HEK293 (cell line): Measurements from ENCODE around the gene ITGB3.
A peak's percentile ranks its signal among the peaks of the same experiment; 100 is the strongest.

Source experiments
- CTCF ChIA-PET: fragments of 350-600 bp; formaldehyde crosslinking; extraction: SDS; loops from one replicate; lab custom pipeline; 2021; ENCODE audit warnings: antibody characterized with exemption; lab: Yijun Ruan, JAX
- POLR2A ChIA-PET: fragments of 300-600 bp; formaldehyde crosslinking; extraction: SDS; loops from one replicate; lab custom pipeline; 2020; ENCODE audit warnings: antibody characterized with exemption, inconsistent platforms; lab: Yijun Ruan, JAX
- H3K27ac ChIP-seq: fragments of 200-500 bp; sonication (Bioruptor generic); 2 replicates; pipeline ENCODE4 v1.5.1; 2014; ENCODE audit warnings: low read depth, low read length, control low read depth, inconsistent platforms; ENCODE audit errors: extremely low read depth
- H3K36me3 ChIP-seq, 2 experiments: fragments of 200-500 bp in 1 of 2; sonication (Bioruptor generic) in 1 of 2; 1 replicate in 1 of 2; 2 replicates in 1 of 2; pipeline ENCODE4 v1.5.1; 2014 to 2017; ENCODE audit warnings: inconsistent platforms in 2 of 2, low read length in 2 of 2; ENCODE audit not compliant: control insufficient read depth in 2 of 2, insufficient read depth in 1 of 2
- H3K4me1 ChIP-seq: fragments of 200-500 bp; sonication (Bioruptor generic); 2 replicates; pipeline ENCODE4 v1.5.1; 2014; ENCODE audit warnings: mild to moderate bottlenecking, low read length, inconsistent platforms; ENCODE audit not compliant: control insufficient read depth, insufficient read depth
- H3K4me3 ChIP-seq: 2 replicates; pipeline ENCODE4 v1.5.1; 2011; ENCODE audit warnings: low read depth, mild to moderate bottlenecking, control low read depth, low read length, moderate library complexity
- H3K9me3 ChIP-seq: fragments of 200-500 bp; sonication (Bioruptor generic); 2 replicates; pipeline ENCODE4 v1.5.1; 2014; ENCODE audit warnings: low read depth, low read length, inconsistent platforms; ENCODE audit not compliant: control insufficient read depth, insufficient read depth
- EGR2 ChIP-seq: fragments of 450-650 bp; formaldehyde crosslinking; IDR thresholded peaks from 2 replicates; pipeline ENCODE4 v1.5.1; 2016; ENCODE audit warnings: low read depth, missing biosample characterization, missing genetic modification characterization
- GFI1B ChIP-seq: fragments of 450-650 bp; formaldehyde crosslinking; IDR thresholded peaks from 2 replicates; pipeline ENCODE4 v1.5.1; 2016; ENCODE audit warnings: missing biosample characterization, missing genetic modification characterization
- GLIS1 ChIP-seq: fragments of 450-650 bp; formaldehyde crosslinking; IDR thresholded peaks from 2 replicates; pipeline ENCODE4 v1.5.1; 2016; ENCODE audit warnings: missing biosample characterization, missing genetic modification characterization
- ZBTB20 ChIP-seq: fragments of 450-650 bp; formaldehyde crosslinking; IDR thresholded peaks from 2 replicates; pipeline ENCODE4 v1.5.1; 2016; ENCODE audit warnings: missing biosample characterization, missing genetic modification characterization
- ZBTB21 ChIP-seq: fragments of 450-650 bp; formaldehyde crosslinking; IDR thresholded peaks from 2 replicates; pipeline ENCODE4 v1.5.1; 2017; ENCODE audit warnings: missing biosample characterization, missing genetic modification characterization
- ZFHX2 ChIP-seq: fragments of 450-650 bp; formaldehyde crosslinking; conservative IDR thresholded peaks from 2 replicates; pipeline ENCODE4 v1.5.1; 2016; ENCODE audit warnings: missing biosample characterization, missing genetic modification characterization
- ZNF184 ChIP-seq: fragments of 450-650 bp; IDR thresholded peaks from 2 replicates; pipeline ENCODE4 v1.5.1; 2018; ENCODE audit warnings: missing biosample characterization, mild to moderate bottlenecking, missing genetic modification characterization
- ZNF239 ChIP-seq: fragments of 450-650 bp; formaldehyde crosslinking; IDR thresholded peaks from 2 replicates; pipeline ENCODE4 v1.5.1; 2016; ENCODE audit warnings: missing biosample characterization, missing genetic modification characterization
- ZNF302 ChIP-seq: fragments of 450-650 bp; formaldehyde crosslinking; IDR thresholded peaks from 2 replicates; pipeline ENCODE4 v1.5.1; 2016; ENCODE audit warnings: missing biosample characterization, missing genetic modification characterization, low read depth
- ZNF394 ChIP-seq: fragments of 450-650 bp; formaldehyde crosslinking; IDR thresholded peaks from 2 replicates; pipeline ENCODE4 v1.5.1; 2016; ENCODE audit warnings: missing biosample characterization, missing genetic modification characterization, mild to moderate bottlenecking, moderate library complexity, borderline replicate concordance
- ZNF473 ChIP-seq: fragments of 450-650 bp; formaldehyde crosslinking; IDR thresholded peaks from 2 replicates; pipeline ENCODE4 v1.5.1; 2017; ENCODE audit warnings: missing biosample characterization, missing genetic modification characterization
- ZNF558 ChIP-seq: fragments of 450-650 bp; formaldehyde crosslinking; IDR thresholded peaks from 2 replicates; pipeline ENCODE4 v1.5.1; 2016; ENCODE audit warnings: missing biosample characterization, missing genetic modification characterization
- ZNF585B ChIP-seq: fragments of 450-650 bp; formaldehyde crosslinking; IDR thresholded peaks from 2 replicates; pipeline ENCODE4 v1.5.1; 2016; ENCODE audit warnings: missing biosample characterization, missing genetic modification characterization
- ZNF629 ChIP-seq: fragments of 450-650 bp; formaldehyde crosslinking; IDR thresholded peaks from 2 replicates; pipeline ENCODE4 v1.5.1; 2017; ENCODE audit warnings: missing biosample characterization, missing genetic modification characterization
- ZSCAN18 ChIP-seq: fragments of 450-650 bp; formaldehyde crosslinking; IDR thresholded peaks from 2 replicates; pipeline ENCODE4 v1.5.1; 2016; ENCODE audit warnings: missing biosample characterization, missing genetic modification characterization
- TF ChIP-seq, protein P1 (sequence below): fragments of 450-650 bp; formaldehyde crosslinking; conservative IDR thresholded peaks from 2 replicates; pipeline ENCODE4 v1.5.1; 2016; ENCODE audit warnings: low read depth, missing biosample characterization, missing genetic modification characterization

The ITGB3 gene

DNA sequence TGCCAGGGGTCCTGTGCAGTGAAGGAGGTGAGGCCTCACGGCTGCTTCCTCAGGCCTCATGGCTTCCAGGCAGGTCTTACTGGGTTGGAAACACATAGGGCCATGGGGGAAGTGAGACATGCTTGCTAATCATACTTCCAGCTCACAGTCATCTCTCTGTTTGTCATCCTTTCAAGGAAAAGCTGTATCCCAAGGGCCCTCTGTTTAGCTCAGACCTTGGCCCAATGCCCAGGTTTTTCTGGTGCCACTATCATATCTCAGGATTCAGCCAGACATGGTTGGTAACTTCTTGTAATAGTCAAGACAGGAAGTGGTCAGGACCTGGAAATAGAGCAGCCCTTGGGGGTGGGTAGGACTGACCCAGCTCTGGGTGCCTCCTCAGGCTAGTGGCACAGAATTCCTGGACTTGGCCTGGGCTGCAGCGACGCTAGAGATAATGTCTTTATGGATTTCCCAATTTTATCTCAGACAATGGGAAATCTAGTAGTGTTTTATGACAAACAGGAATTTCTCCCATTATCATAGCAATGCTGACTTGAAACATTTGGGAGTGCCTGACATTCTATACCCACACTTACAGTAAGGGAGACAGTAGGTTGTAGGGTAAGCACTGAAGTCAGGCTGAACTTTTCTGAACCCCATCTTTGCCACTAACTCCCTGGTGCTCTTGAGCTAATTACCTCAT lies 13.5 kb upstream of the ITGB3 start (continued):
- TF ChIP-seq ZNF184: peak; percentile 62; the same call in 1 of the 2 replicates
- no peak for TF ChIP-seq ZNF585B
- no peak for TF ChIP-seq ZNF558
- TF ChIP-seq GFI1B: no peak
- peak; percentile 26; the same call in 1 of the 2 replicates for TF ChIP-seq ZNF629
- TF ChIP-seq ZBTB21 (tag by site-specific recombination): no peak
- TF ChIP-seq, protein P1, sequence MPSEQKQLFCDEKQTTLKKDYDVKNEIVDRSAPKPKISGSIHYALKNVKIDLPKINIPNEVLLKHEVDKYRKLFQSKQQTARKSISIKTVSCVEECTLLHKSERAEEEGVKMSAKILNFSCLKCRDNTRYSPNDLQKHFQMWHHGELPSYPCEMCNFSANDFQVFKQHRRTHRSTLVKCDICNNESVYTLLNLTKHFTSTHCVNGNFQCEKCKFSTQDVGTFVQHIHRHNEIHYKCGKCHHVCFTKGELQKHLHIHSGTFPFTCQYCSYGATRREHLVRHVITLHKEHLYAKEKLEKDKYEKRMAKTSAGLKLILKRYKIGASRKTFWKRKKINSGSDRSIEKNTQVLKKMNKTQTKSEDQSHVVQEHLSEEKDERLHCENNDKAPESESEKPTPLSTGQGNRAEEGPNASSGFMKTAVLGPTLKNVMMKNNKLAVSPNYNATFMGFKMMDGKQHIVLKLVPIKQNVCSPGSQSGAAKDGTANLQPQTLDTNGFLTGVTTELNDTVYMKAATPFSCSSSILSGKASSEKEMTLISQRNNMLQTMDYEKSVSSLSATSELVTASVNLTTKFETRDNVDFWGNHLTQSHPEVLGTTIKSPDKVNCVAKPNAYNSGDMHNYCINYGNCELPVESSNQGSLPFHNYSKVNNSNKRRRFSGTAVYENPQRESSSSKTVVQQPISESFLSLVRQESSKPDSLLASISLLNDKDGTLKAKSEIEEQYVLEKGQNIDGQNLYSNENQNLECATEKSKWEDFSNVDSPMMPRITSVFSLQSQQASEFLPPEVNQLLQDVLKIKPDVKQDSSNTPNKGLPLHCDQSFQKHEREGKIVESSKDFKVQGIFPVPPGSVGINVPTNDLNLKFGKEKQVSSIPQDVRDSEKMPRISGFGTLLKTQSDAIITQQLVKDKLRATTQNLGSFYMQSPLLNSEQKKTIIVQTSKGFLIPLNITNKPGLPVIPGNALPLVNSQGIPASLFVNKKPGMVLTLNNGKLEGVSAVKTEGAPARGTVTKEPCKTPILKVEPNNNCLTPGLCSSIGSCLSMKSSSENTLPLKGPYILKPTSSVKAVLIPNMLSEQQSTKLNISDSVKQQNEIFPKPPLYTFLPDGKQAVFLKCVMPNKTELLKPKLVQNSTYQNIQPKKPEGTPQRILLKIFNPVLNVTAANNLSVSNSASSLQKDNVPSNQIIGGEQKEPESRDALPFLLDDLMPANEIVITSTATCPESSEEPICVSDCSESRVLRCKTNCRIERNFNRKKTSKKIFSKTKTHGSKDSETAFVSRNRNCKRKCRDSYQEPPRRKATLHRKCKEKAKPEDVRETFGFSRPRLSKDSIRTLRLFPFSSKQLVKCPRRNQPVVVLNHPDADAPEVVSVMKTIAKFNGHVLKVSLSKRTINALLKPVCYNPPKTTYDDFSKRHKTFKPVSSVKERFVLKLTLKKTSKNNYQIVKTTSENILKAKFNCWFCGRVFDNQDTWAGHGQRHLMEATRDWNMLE (tag by site-specific recombination): peak; percentile 66

DNA sequence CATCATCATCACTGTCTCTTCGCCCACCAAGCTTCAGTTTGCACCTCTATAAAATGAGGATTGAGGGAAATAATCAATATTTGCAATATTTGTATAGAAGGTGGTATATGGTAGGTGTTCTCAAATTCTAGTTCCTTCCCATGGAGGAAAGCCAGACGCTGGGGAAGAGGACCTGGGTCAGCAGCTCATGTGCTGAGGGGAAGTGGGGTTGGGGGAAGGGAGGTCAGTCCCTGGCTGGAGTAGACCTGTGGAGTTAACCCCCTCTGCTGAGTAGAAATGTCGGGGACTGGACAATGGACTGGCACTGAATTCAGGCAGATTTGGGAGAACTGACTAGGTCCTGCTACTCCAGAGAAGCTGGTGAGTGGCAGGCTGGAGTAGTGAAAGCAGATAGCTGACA lies 12.8 kb upstream of the ITGB3 start:
- no peak overlapping the region for H3K27ac ChIP-seq

DNA sequence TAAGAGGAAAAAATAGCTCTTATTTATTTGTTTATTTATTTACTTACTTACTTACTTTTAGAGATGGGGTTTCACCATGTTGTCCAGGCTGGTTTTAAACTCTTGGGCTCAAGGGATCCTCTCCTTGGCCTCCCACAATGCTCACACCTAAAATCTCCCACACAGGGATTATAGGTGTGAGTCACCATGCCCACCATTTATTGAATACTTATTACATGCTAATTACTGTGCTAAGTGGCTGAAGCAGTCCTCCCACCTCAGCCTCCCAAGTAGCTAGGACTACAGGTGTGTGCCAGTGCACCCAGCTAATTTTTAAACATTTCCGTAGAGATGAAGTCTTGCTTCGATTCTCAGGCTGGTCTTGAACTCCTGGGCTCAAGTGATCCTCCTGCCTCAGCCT lies 11.0 kb upstream of the ITGB3 start:
- no peak overlapping the region for H3K27ac ChIP-seq
- ChIA-PET POLR2A (interaction anchor here (1.4 kb wide), 1 partner anchor 33 kb away, joined by 4 read pairs; no protein-coding TSS in a partner anchor), CTCF (interaction anchor here (0.7 to 4.4 kb wide), 4 partner anchors 12 to 300 kb away, joined by 4 to 31 read pairs (median 6); no protein-coding TSS in a partner anchor)
- TF ChIP-seq ZFHX2 (tag by site-specific recombination): peak; percentile 79
- peak; percentile 78 for TF ChIP-seq EGR2 (tag by site-specific recombination)
- no peak for TF ChIP-seq ZSCAN18 (tag by site-specific recombination)
- TF ChIP-seq ZNF302 (tag by site-specific recombination): no peak
- TF ChIP-seq ZNF473 (tag by site-specific recombination): no peak
- TF ChIP-seq GLIS1 (tag by site-specific recombination): peak; percentile 31; the same call in 1 of the 2 replicates
- no peak overlapping the region for H3K4me3 ChIP-seq
- peaks cover 11% of the 10 kb centered on the region for H3K4me1 ChIP-seq
- H3K9me3 ChIP-seq: no peaks in the 10 kb centered on the region
- no peaks in the 10 kb centered on the region for H3K36me3 ChIP-seq

More for the DNA sequence above, 12.8 kb upstream of the ITGB3 start:
- Histone ChIP-seq H3K36me3 (no peaks in the 10 kb centered on the region), H3K4me1 (peaks cover 11% of the 10 kb centered on the region), H3K9me3 (no peaks in the 10 kb centered on the region)
- CTCF ChIA-PET: interaction anchor here (0.6 to 4.4 kb wide), 6 partner anchors 8 to 75 kb away, joined by 3 to 31 read pairs (median 4); no protein-coding TSS in a partner anchor
- POLR2A ChIA-PET: interaction anchor here (0.5 to 1.1 kb wide), 2 partner anchors 35 to 409 kb away, joined by 3 to 4 read pairs; no protein-coding TSS in a partner anchor
- TF ChIP-seq ZNF239 (tag by site-specific recombination) (no peak), ZNF394 (peak; percentile 78; the same call in 1 of the 2 replicates), ZBTB20 (no peak)
- TF ChIP-seq, all 188 proteins: peak for 1
- no peak overlapping the region for H3K4me3 ChIP-seq
